GM23338 (cell line): ENCODE measurements around the gene AGRN. TPM values are rescaled to one million over a fixed set of nuclear protein-coding genes. Genes with fewer than 3 reads are reported as not detected.

Experiments
- ATAC-seq: fragments of 200-7000 bp; cut with Tn5 transposase; 3 replicates; pipeline ENCODE4 v1.9.1; 2020
- DNase-seq: peaks from one replicate; pipeline ENCODE4 v3.0.0-alpha.2; 2015; ENCODE audit warnings: low spot score
- H2AFZ ChIP-seq: fragments of 200-600 bp; sonication (generic); 2 replicates; pipeline ENCODE4 v1.8.0; 2016; ENCODE audit warnings: antibody characterized with exemption, mild to moderate bottlenecking, moderate library complexity
- H3F3A ChIP-seq: fragments of 200-600 bp; sonication (generic); replicated peaks from 2 replicates; pipeline ENCODE4 v1.8.0; 2017; ENCODE audit warnings: antibody characterized with exemption, mixed run types, low read depth
- H3K27ac ChIP-seq: fragments of 200-600 bp; sonication (generic); 2 replicates; pipeline ENCODE4 v1.6.1; 2016; ENCODE audit warnings: low read depth
- H3K27me3 ChIP-seq: fragments of 200-600 bp; sonication (generic); 2 replicates; pipeline ENCODE4 v1.8.0; 2016; ENCODE audit warnings: mild to moderate bottlenecking, mixed run types, moderate library complexity; ENCODE audit not compliant: insufficient read depth
- H3K36me3 ChIP-seq: fragments of 200-600 bp; sonication (generic); 2 replicates; pipeline ENCODE4 v1.8.0; 2016; ENCODE audit warnings: mild to moderate bottlenecking; ENCODE audit not compliant: insufficient read depth
- H3K4me1 ChIP-seq: fragments of 200-600 bp; sonication (generic); 2 replicates; pipeline ENCODE4 v1.8.0; 2016; ENCODE audit warnings: mild to moderate bottlenecking, moderate library complexity; ENCODE audit not compliant: insufficient read depth
- H3K4me2 ChIP-seq: fragments of 200-600 bp; sonication (generic); 2 replicates; pipeline ENCODE4 v1.7.1; 2017; ENCODE audit warnings: mixed run types
- H3K4me3 ChIP-seq: fragments of 200-600 bp; sonication (generic); 2 replicates; pipeline ENCODE4 v1.6.1; 2016; ENCODE audit warnings: mixed run types
- H3K79me2 ChIP-seq: fragments of 200-600 bp; sonication (generic); replicated peaks from 2 replicates; pipeline ENCODE4 v1.8.0; 2017; ENCODE audit warnings: mild to moderate bottlenecking; ENCODE audit not compliant: insufficient read depth
- H3K9me2 ChIP-seq: fragments of 200-600 bp; sonication (generic); 2 replicates; pipeline ENCODE4 v1.8.0; 2017; ENCODE audit not compliant: insufficient read depth
- H4K20me1 ChIP-seq: fragments of 200-600 bp; sonication (generic); replicated peaks from 2 replicates; pipeline ENCODE4 v1.8.0; 2017; ENCODE audit warnings: mild to moderate bottlenecking; ENCODE audit not compliant: insufficient read depth
- H3K27ac Mint-ChIP-seq: 2 replicates; pipeline ENCODE4 v1.8.0; 2020; ENCODE audit warnings: inconsistent platforms, mild to moderate bottlenecking, moderate library complexity, mixed read lengths
- H3K27me3 Mint-ChIP-seq: 3 replicates; pipeline ENCODE4 v1.8.0; 2022; ENCODE audit warnings: low read depth, mild to moderate bottlenecking, moderate library complexity, mixed read lengths, inconsistent platforms; ENCODE audit not compliant: insufficient read depth, poor library complexity
- H3K36me3 Mint-ChIP-seq: 3 replicates; pipeline ENCODE4 v1.8.0; 2021; ENCODE audit warnings: low read depth, mild to moderate bottlenecking, inconsistent platforms, moderate library complexity, mixed read lengths
- H3K4me1 Mint-ChIP-seq: 3 replicates; pipeline ENCODE4 v1.8.0; 2020; ENCODE audit warnings: mild to moderate bottlenecking, inconsistent platforms, mixed read lengths
- H3K4me3 Mint-ChIP-seq: 3 replicates; pipeline ENCODE4 v1.8.0; 2021; ENCODE audit warnings: moderate library complexity, mild to moderate bottlenecking, inconsistent platforms, mixed read lengths
- H3K9me3 Mint-ChIP-seq: 3 replicates; pipeline ENCODE4 v1.8.0; 2020; ENCODE audit warnings: moderate library complexity, mild to moderate bottlenecking, inconsistent platforms, mixed read lengths
- CREB1 ChIP-seq: fragments of 250-450 bp; sonication (Bioruptor Pico); IDR thresholded peaks from 2 replicates; pipeline ENCODE4 v1.5.0; 2020; ENCODE audit warnings: low read depth, mild to moderate bottlenecking, moderate library complexity
- CTCF ChIP-seq, 2 experiments: fragments of 200-600 bp in 1 of 2; sonication (generic) in 1 of 2; conservative IDR thresholded peaks; 2 replicates each; pipeline versions ENCODE4 v1.5.1 to v1.6.1; 2016 to 2017; ENCODE audit warnings: antibody characterized with exemption in 2 of 2, low read depth in 2 of 2, mild to moderate bottlenecking in 2 of 2, moderate library complexity in 1 of 2
- ETS1 ChIP-seq: IDR thresholded peaks from 2 replicates; pipeline ENCODE4 v1.6.1; 2016; ENCODE audit warnings: antibody characterized with exemption
- EZH2 ChIP-seq: fragments of 200-600 bp; sonication (generic); IDR thresholded peaks from one replicate; pipeline ENCODE4 v1.8.0; 2017; ENCODE audit warnings: antibody characterized with exemption, mild to moderate bottlenecking, low read depth; ENCODE audit not compliant: unreplicated experiment
- EZH2phosphoT487 ChIP-seq: fragments of 200-600 bp; sonication (generic); IDR thresholded peaks from one replicate; pipeline ENCODE4 v1.8.1; 2018; ENCODE audit warnings: antibody characterized with exemption; ENCODE audit not compliant: unreplicated experiment
- JUNB ChIP-seq: IDR thresholded peaks from one replicate; pipeline ENCODE4 v1.6.1; 2016; ENCODE audit warnings: antibody characterized with exemption; ENCODE audit not compliant: unreplicated experiment
- NANOG ChIP-seq: IDR thresholded peaks from 2 replicates; pipeline ENCODE4 v1.6.1; 2016; ENCODE audit warnings: antibody characterized with exemption, borderline replicate concordance
- POLR2AphosphoS5 ChIP-seq: IDR thresholded peaks from 2 replicates; pipeline ENCODE4 v1.6.1; 2016; ENCODE audit warnings: antibody characterized with exemption, low read depth
- REST ChIP-seq: IDR thresholded peaks from one replicate; pipeline ENCODE4 v1.6.1; 2018; ENCODE audit warnings: antibody characterized with exemption; ENCODE audit not compliant: unreplicated experiment
- STAT1 ChIP-seq: IDR thresholded peaks from one replicate; pipeline ENCODE4 v1.6.1; 2016; ENCODE audit warnings: antibody characterized with exemption; ENCODE audit not compliant: unreplicated experiment
- ZNF114 ChIP-seq: fragments of 250-450 bp; sonication (Bioruptor Pico); IDR thresholded peaks from 2 replicates; pipeline ENCODE4 v1.5.0; 2020; ENCODE audit warnings: mild to moderate bottlenecking, moderate library complexity
- ZNF331 ChIP-seq: fragments of 250-450 bp; sonication (Bioruptor Pico); IDR thresholded peaks from 2 replicates; pipeline ENCODE4 v1.5.0; 2020; ENCODE audit warnings: low read depth, mild to moderate bottlenecking, moderate library complexity
- ZNF462 ChIP-seq: fragments of 250-450 bp; sonication (Bioruptor Pico); IDR thresholded peaks from 2 replicates; pipeline ENCODE4 v1.5.0; 2020; ENCODE audit warnings: mild to moderate bottlenecking, moderate library complexity
- polyA plus RNA-seq: library from polyadenylated mRNA; unstranded; fragments of >200 nt; fragmentation: Nextera tagmentation; extraction: Ambion mirVana; gene quantifications from 2 replicates; pipeline ENCODE4 v1.2.1, GENCODE V29; 2016
- total RNA-seq: library from RNA; depleted of rRNA; stranded (reverse); fragments of >200 nt; shearing (Covaris generic); gene quantifications from 2 replicates; pipeline ENCODE4 v1.2.3, GENCODE V29; 2014

AGRN gene
- total and polyA plus RNA-seq, 2 experiments from 2014 or later = 12.3 to 185 TPM

GRCh38 chr1:1027791-1028190 lies 7.9 kb downstream of the AGRN start:
- ATAC-seq = no peak
- TF ChIP-seq CTCF (conservative IDR thresholded peaks at IDR 0.05; ENCODE audit: low read depth in 2 of 2) (no peak), EZH2 (no peak), CREB1 (CRISPR knock-in tag) (no peak), POLR2AphosphoS5 (no peak), ZNF114 (CRISPR knock-in tag) (no peak), EZH2phosphoT487 (no peak), REST (no peak), ZNF331 (CRISPR knock-in tag) (no peak), ETS1 (no peak), ZNF462 (CRISPR knock-in tag) (no peak), NANOG (no peak), JUNB (no peak), STAT1 (no peak)
- Mint-ChIP-seq H3K27ac (no peak overlapping the region), H3K4me3 (no peak overlapping the region), H3K27me3 (peaks cover 16% of the 10 kb centered on the region), H3K4me1 (peaks cover 25% of the 10 kb centered on the region), H3K9me3 (no peaks in the 10 kb centered on the region), H3K36me3 (peaks cover 10% of the 10 kb centered on the region)
- no peak overlapping the region for H3K4me2 ChIP-seq
- no peak overlapping the region for H3K27ac ChIP-seq
- no peak overlapping the region for H2AFZ ChIP-seq
- no peaks in the 10 kb centered on the region for H3F3A ChIP-seq
- H3K4me1 ChIP-seq = peaks cover 32% of the 10 kb centered on the region
- DNase-seq = no peak
- no peaks in the 10 kb centered on the region for H3K9me2 ChIP-seq
- H4K20me1 ChIP-seq = peaks cover 7% of the 10 kb centered on the region; the same call in 1 of the 2 replicates
- H3K79me2 ChIP-seq = no peaks in the 10 kb centered on the region
- no peaks in the 10 kb centered on the region for H3K27me3 ChIP-seq
- no peaks in the 10 kb centered on the region for H3K36me3 ChIP-seq
- no peak overlapping the region for H3K4me3 ChIP-seq
